Loucy (cell line): ENCODE results near the gene ALOX12B.

ENCODE experiments used
- CTCF ChIP-seq: fragments of 200-600 bp; sonication (generic); conservative IDR thresholded peaks from 2 replicates; pipeline ENCODE4 v1.5.1; 2014; ENCODE audit warnings: mild to moderate bottlenecking, antibody characterized with exemption, low read length
- EZH2phosphoT487 ChIP-seq: fragments of 200-600 bp; IDR thresholded peaks from 2 replicates; pipeline ENCODE4 v1.6.1; 2018; ENCODE audit warnings: antibody characterized with exemption, mild to moderate bottlenecking, moderate library complexity, borderline replicate concordance

- no peak for TF ChIP-seq CTCF
- no peak for TF ChIP-seq EZH2phosphoT487
Measured at GRCh38 chr17:8100111-8100510, 12.6 kb upstream of the ALOX12B start.
